Mammary epithelial cell (primary cell): ENCODE measurements around the gene NUMBL.

Experiments used
- EZH2 ChIP-seq: IDR thresholded peaks from 2 replicates; pipeline ENCODE4 v1.6.1; 2012; ENCODE audit warnings: low read length, inconsistent platforms, borderline replicate concordance
- TF ChIP-seq, protein P1 (sequence below), 2 donors: IDR thresholded peaks in 1 of 2; conservative IDR thresholded peaks in 1 of 2; 2 replicates each; pipeline ENCODE4 v1.5.1; 2011 to 2012; ENCODE audit warnings: inconsistent platforms in 2 of 2, low read length in 2 of 2, mild to moderate bottlenecking in 2 of 2, control low read depth in 1 of 2, low read depth in 1 of 2; ENCODE audit not compliant: insufficient read depth in 1 of 2; ENCODE audit errors: extremely low read depth in 1 of 2

DNA sequence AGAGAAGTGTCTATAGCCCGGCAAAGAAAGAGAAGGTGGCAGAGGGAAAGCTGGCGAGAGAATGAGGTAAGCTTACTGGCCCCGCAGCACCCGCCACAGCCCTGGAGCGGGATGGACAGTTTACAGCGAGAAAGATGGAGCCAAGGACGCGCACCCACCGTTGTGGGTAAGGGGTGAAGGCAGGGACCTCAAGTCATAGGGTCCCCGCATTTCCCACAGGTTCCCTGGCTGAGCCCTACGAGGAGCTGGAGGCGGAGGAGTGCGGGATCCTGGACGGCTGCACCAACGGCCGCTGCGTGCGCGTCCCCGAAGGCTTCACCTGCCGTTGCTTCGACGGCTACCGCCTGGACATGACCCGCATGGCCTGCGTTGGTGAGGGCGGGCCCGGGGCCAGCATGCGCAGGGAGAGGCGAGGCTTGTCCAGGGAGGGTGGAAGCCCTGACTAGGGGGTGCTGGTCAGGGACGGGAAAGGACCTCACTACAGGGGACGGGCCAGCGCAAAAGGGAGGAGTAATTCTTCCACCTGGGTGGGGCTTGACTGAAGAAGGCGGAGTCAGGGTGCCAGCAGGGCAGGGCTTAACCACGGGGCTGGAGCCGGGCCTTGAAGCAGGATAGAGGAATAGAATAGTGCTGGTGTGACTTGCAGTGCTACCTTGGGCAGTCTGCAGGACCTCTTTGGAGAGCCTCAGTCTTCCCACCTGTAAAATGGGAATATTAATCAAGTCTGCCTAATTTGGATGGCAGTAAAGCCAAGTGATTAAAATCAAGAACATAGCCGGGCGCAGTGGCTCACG lies 62.8 kb downstream of the NUMBL start:
- no peak for TF ChIP-seq EZH2
- TF ChIP-seq, protein P1, sequence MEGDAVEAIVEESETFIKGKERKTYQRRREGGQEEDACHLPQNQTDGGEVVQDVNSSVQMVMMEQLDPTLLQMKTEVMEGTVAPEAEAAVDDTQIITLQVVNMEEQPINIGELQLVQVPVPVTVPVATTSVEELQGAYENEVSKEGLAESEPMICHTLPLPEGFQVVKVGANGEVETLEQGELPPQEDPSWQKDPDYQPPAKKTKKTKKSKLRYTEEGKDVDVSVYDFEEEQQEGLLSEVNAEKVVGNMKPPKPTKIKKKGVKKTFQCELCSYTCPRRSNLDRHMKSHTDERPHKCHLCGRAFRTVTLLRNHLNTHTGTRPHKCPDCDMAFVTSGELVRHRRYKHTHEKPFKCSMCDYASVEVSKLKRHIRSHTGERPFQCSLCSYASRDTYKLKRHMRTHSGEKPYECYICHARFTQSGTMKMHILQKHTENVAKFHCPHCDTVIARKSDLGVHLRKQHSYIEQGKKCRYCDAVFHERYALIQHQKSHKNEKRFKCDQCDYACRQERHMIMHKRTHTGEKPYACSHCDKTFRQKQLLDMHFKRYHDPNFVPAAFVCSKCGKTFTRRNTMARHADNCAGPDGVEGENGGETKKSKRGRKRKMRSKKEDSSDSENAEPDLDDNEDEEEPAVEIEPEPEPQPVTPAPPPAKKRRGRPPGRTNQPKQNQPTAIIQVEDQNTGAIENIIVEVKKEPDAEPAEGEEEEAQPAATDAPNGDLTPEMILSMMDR (conservative IDR thresholded peaks at IDR 0.05 in 1 of 2, IDR thresholded peaks at IDR 0.05 in 1 of 2; ENCODE audit: extremely low read depth in 1 of 2, insufficient read depth in 1 of 2, low read depth in 1 of 2, low read length in 2 of 2): no peak
